HepG2 (cell line): ENCODE measurements around the gene RIBC1. TPM values are rescaled to one million over a fixed set of nuclear protein-coding genes. Genes with fewer than 3 reads are reported as not detected.

Experiments used
- CREB1 ChIP-seq, 2 experiments: fragments of 450-650 bp in 1 of 2; IDR thresholded peaks; 2 replicates each; pipeline ENCODE4 v1.6.1; 2016 to 2017; ENCODE audit warnings: control low read depth in 1 of 2, mild to moderate bottlenecking in 1 of 2, missing compliant biosample characterization in 1 of 2, missing genetic modification characterization in 1 of 2
- HNRNPH1 ChIP-seq: fragments of 200-400 bp; formaldehyde crosslinking; optimal IDR thresholded peaks from 2 replicates; pipeline ENCODE3; 2017; ENCODE audit warnings: mild to moderate bottlenecking, low read depth, low read length
- IKZF1 ChIP-seq: fragments of 450-650 bp; IDR thresholded peaks from 2 replicates; pipeline ENCODE4 v1.7.1; 2016
- SOX6 ChIP-seq, 2 experiments: fragments of 450-650 bp in 1 of 2; sonication (generic) in 1 of 2; formaldehyde crosslinking in 1 of 2; IDR thresholded peaks; 2 replicates each; pipeline versions ENCODE4 v1.4.0 to v1.6.1; 2017 to 2020; ENCODE audit warnings: antibody characterized with exemption in 1 of 2, mild to moderate bottlenecking in 1 of 2, missing genetic modification reagents in 1 of 2
- STAG1 ChIP-seq: sonication (generic); formaldehyde crosslinking; IDR thresholded peaks from 2 replicates; pipeline ENCODE4 v1.4.0; 2020; ENCODE audit warnings: missing genetic modification reagents
- TARDBP ChIP-seq: sonication (generic); formaldehyde crosslinking; IDR thresholded peaks from 2 replicates; pipeline ENCODE4 v1.8.0; 2022; ENCODE audit warnings: mild to moderate bottlenecking, missing genetic modification reagents
- TBX2 ChIP-seq: sonication (generic); formaldehyde crosslinking; IDR thresholded peaks from 2 replicates; pipeline ENCODE4 v1.5.0; 2020; ENCODE audit warnings: missing genetic modification reagents, mild to moderate bottlenecking, borderline replicate concordance
- TCF7L2 ChIP-seq: IDR thresholded peaks from 2 replicates; pipeline ENCODE4 v1.6.1; 2011; ENCODE audit warnings: mild to moderate bottlenecking, low read depth, low read length, moderate library complexity
- ZNF234 ChIP-seq: sonication (generic); formaldehyde crosslinking; conservative IDR thresholded peaks from 2 replicates; pipeline ENCODE4 v1.5.1; 2020; ENCODE audit warnings: mild to moderate bottlenecking, missing genetic modification reagents
- ZNF772 ChIP-seq: sonication (generic); formaldehyde crosslinking; IDR thresholded peaks from 2 replicates; pipeline ENCODE4 v1.5.0; 2020; ENCODE audit warnings: mild to moderate bottlenecking, missing genetic modification reagents
- polyA plus RNA-seq, 8 experiments: library from polyadenylated mRNA; depleted of rRNA in 3 of 8; stranded (reverse) in 7 of 8; unstranded in 1 of 8; fragments of >200 nt; fragmentation: Illumina TruSeq in 4 of 8; extraction: Trizol in 4 of 8; gene quantifications; 2 replicates each; pipeline versions ENCODE4 v1.2.1 to v1.2.3, GENCODE V29; 2011 to 2016; ENCODE audit warnings: low read depth in 4 of 8, missing spikeins in 1 of 8, mixed read lengths in 1 of 8; ENCODE audit not compliant: insufficient read depth in 1 of 8
- total RNA-seq, 5 experiments: library from RNA; depleted of rRNA; stranded (reverse); fragments of >200 nt; fragmentation: Illumina TruSeq; extraction: Trizol; gene quantifications; 2 replicates each; pipeline ENCODE4 v1.2.3, GENCODE V29; 2016; ENCODE audit warnings: low read depth in 1 of 5
- TF ChIP-seq, protein P1 (sequence below): sonication (generic); formaldehyde crosslinking; IDR thresholded peaks from 2 replicates; pipeline ENCODE4 v1.5.0; 2020; ENCODE audit warnings: missing genetic modification reagents
- TF ChIP-seq, protein P2 (sequence below): sonication (generic); IDR thresholded peaks from 2 replicates; pipeline ENCODE4 v1.6.1; 2016; ENCODE audit warnings: low read depth, borderline replicate concordance
- TF ChIP-seq, protein P3 (sequence below): sonication (generic); formaldehyde crosslinking; IDR thresholded peaks from 2 replicates; pipeline ENCODE4 v1.4.0; 2020; ENCODE audit warnings: missing genetic modification reagents
- TF ChIP-seq, protein P4 (sequence below): sonication (generic); formaldehyde crosslinking; IDR thresholded peaks from 2 replicates; pipeline ENCODE4 v1.8.0; 2022; ENCODE audit warnings: missing genetic modification reagents, low read depth, mild to moderate bottlenecking, borderline replicate concordance
- TF ChIP-seq, protein P5 (sequence below): sonication (generic); formaldehyde crosslinking; conservative IDR thresholded peaks from 2 replicates; pipeline ENCODE4 v1.8.0; 2022; ENCODE audit warnings: low read depth, missing genetic modification reagents
- TF ChIP-seq, protein P6 (sequence below): sonication (generic); formaldehyde crosslinking; IDR thresholded peaks from 2 replicates; pipeline ENCODE4 v1.9.0; 2021; ENCODE audit warnings: missing genetic modification reagents, borderline replicate concordance

The RIBC1 gene
- total and polyA plus RNA-seq, 2 of the 13 experiments (the other 11 are each of a cell fraction or from before 2014, with no cell fraction given) = 0.55 TPM; not detected in 1

DNA sequence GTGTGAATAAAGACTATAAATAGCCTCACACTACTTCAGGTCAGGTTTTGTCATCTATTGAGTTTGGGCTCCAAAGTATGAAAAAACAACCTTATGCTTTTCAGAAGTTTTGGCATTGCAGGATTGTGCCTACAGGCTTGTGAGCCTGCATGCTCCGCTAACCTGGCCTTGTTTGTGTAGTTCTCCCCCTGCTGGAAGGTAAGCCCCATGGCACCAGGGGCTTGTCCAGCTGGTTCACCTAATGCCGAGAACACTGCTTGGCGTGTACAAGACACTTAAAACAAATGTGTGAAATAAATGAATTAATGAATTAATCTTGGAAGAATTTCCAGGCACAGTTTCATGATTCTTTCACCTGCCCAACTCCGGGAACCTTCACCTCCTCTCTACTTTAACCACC lies 13.3 kb downstream of the RIBC1 start (continued):
- TF ChIP-seq, protein P1, sequence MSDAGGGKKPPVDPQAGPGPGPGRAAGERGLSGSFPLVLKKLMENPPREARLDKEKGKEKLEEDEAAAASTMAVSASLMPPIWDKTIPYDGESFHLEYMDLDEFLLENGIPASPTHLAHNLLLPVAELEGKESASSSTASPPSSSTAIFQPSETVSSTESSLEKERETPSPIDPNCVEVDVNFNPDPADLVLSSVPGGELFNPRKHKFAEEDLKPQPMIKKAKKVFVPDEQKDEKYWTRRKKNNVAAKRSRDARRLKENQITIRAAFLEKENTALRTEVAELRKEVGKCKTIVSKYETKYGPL (CRISPR knock-in tag) = no peak
- TF ChIP-seq TBX2 (no peak), TARDBP (no peak), ZNF772 (CRISPR knock-in tag) (no peak), HNRNPH1 (no peak), CREB1 (IDR thresholded peaks at IDR 0.05) (no peak), CREB1 (CRISPR knock-in tag; IDR thresholded peaks at IDR 0.05) (no peak), IKZF1 (no peak), SOX6 (IDR thresholded peaks at IDR 0.05) (no peak), SOX6 (CRISPR knock-in tag; IDR thresholded peaks at IDR 0.05) (no peak), TCF7L2 (no peak), STAG1 (peak; percentile 64), ZNF234 (CRISPR knock-in tag) (no peak)
- TF ChIP-seq, protein P2, sequence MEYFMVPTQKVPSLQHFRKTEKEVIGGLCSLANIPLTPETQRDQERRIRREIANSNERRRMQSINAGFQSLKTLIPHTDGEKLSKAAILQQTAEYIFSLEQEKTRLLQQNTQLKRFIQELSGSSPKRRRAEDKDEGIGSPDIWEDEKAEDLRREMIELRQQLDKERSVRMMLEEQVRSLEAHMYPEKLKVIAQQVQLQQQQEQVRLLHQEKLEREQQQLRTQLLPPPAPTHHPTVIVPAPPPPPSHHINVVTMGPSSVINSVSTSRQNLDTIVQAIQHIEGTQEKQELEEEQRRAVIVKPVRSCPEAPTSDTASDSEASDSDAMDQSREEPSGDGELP = peak; percentile 36; the same call in 1 of the 2 replicates
- TF ChIP-seq, protein P3, sequence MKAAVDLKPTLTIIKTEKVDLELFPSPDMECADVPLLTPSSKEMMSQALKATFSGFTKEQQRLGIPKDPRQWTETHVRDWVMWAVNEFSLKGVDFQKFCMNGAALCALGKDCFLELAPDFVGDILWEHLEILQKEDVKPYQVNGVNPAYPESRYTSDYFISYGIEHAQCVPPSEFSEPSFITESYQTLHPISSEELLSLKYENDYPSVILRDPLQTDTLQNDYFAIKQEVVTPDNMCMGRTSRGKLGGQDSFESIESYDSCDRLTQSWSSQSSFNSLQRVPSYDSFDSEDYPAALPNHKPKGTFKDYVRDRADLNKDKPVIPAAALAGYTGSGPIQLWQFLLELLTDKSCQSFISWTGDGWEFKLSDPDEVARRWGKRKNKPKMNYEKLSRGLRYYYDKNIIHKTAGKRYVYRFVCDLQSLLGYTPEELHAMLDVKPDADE (CRISPR knock-in tag) = no peak
- TF ChIP-seq, protein P4, sequence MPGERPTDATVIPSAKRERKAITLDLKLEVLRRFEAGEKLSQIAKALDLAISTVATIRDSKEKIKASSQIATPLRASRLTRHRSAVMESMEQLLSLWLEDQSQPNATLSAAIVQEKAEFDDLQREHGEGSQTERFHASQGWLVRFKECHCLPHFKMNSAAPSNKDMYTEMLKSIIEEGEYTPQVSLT (CRISPR knock-in tag) = no peak
- TF ChIP-seq, protein P5, sequence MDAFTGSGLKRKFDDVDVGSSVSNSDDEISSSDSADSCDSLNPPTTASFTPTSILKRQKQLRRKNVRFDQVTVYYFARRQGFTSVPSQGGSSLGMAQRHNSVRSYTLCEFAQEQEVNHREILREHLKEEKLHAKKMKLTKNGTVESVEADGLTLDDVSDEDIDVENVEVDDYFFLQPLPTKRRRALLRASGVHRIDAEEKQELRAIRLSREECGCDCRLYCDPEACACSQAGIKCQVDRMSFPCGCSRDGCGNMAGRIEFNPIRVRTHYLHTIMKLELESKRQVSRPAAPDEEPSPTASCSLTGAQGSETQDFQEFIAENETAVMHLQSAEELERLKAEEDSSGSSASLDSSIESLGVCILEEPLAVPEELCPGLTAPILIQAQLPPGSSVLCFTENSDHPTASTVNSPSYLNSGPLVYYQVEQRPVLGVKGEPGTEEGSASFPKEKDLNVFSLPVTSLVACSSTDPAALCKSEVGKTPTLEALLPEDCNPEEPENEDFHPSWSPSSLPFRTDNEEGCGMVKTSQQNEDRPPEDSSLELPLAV = no peak
- TF ChIP-seq, protein P6, sequence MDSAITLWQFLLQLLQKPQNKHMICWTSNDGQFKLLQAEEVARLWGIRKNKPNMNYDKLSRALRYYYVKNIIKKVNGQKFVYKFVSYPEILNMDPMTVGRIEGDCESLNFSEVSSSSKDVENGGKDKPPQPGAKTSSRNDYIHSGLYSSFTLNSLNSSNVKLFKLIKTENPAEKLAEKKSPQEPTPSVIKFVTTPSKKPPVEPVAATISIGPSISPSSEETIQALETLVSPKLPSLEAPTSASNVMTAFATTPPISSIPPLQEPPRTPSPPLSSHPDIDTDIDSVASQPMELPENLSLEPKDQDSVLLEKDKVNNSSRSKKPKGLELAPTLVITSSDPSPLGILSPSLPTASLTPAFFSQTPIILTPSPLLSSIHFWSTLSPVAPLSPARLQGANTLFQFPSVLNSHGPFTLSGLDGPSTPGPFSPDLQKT (CRISPR knock-in tag) = no peak
